GM21367 (cell line): ENCODE measurements around the gene RPS16.

ENCODE experiments used
- ATAC-seq: cut with Tn5 transposase; IDR thresholded peaks from one replicate; pipeline ENCODE4 v1.9.1; 2021; ENCODE audit not compliant: unreplicated experiment

RPS16 gene

DNA sequence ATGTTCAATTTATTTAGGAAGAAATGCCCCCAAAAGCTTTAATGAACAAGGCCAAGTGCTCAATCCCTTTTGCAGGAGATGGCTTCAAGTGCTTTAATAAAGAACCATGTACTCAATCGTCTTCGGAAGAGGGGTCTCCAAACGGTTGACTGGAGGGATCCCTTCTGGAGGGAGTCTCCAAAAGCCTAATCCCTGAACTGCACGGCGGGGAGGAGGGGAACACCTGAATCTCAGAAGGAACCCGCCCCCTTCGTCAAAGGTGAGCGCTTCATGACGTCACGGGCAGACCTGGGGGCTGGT is 45.3 kb downstream of the RPS16 start:
- ATAC-seq: no peak

DNA sequence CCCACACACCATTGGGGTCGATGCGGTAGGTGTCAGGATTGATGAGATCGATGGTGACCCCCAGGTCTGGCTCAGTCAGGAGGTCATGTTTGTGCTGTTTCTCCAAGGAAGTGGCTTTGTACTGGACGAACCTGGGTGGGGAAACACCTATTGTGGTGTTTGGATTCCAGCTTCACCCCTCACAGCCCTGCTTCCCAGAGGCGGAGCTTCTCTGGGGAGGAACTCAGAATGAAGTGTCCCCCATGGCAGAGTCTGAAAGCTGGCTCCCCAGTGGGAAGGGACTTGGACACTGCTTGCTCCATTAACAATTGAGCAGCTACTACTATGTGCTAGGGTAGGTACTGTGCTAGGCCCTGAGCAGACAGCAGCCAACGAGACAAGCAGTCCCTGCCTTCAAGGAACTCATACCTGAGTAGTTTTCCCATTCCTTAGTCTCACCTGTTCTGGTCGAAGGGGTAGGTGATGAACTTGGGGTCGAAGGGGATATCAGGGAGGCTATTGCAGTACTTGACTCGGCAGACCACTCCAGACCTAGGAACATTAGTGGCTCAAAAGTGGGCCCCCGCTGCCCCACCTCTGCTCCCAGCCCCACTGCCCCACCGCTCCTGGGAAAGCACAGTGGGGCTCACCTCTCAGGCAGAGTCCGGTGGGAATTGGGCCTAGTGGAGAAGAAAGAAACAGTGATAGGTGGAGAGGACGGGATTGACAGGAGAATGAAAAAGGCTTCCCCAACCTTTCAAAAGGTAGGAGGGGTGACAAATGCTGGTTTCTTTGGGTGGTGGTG is 45.9 kb downstream of the RPS16 start:
- no peak for ATAC-seq

- ATAC-seq: no peak
Observed at GRCh38 chr19:39388657-39389056, 47.1 kb downstream of the RPS16 start.

- ATAC-seq: no peak
Observed at GRCh38 chr19:39386557-39386956, 49.2 kb downstream of the RPS16 start.

GRCh38 chr19:39385629-39386411 is 49.9 kb downstream of the RPS16 start:
- ATAC-seq: no peak

DNA sequence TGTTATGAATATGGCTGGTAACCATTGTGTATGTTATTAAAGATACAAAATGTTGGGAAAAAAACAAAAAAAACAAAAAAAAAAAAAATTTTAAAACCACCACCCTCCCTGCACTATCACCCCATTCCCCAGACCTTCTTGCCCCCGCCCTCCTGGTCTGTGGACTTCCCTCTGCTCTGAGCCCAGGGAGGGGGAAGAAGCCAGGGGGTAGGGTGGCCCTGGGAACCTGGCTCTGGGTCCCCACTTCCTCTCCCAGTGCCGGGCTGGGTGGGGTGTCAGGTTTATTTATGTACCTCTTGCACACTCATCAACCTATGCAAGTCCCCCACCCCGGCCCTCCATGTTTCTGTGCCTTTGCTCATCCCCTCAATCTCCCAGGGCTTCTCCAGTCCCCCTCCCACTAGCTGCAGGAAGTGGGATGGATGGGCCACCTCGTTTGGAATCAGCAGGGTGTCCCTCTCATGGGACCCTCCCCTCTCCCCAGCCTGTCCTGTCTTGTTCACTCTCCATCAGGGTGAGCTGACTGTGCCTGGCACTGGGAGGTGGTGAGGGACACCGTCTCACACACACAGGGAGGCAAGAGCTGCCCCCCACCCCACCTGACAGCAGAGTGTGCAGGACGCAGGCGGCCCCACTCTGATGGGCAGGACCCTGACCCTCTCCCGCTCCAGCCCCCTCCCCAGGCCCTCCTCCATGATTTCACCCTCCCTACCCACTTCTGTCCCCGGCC is 50.7 kb downstream of the RPS16 start:
- no peak for ATAC-seq
